LNCAP (cell line): ENCODE measurements around the gene TUBB4A.

Source experiments
- TF ChIP-seq, protein P1 (sequence below): fragments of 450-650 bp; IDR thresholded peaks from 2 replicates; pipeline ENCODE4 v1.5.1; 2017; ENCODE audit warnings: mild to moderate bottlenecking

The TUBB4A gene

DNA sequence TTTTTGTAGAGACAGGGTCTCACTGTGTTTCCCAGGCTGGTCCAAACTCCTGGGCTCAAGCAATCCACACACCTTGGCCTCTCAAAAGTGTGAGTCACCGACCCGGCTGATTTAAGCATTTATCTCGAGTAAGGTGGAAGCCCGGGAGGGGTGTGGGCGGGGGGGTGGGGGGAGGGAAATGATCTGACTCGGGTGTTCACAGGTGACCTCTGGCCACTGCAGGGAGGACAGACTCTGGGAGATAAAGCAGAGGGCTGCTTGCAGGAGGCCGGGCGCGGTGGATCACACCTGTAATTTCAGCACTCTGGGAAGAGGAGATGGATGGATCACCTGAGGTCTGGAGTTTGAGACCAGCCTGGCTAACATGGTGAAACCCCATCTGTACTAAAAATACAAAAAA, 28.5 kb downstream of the TUBB4A start:
- TF ChIP-seq, protein P1, sequence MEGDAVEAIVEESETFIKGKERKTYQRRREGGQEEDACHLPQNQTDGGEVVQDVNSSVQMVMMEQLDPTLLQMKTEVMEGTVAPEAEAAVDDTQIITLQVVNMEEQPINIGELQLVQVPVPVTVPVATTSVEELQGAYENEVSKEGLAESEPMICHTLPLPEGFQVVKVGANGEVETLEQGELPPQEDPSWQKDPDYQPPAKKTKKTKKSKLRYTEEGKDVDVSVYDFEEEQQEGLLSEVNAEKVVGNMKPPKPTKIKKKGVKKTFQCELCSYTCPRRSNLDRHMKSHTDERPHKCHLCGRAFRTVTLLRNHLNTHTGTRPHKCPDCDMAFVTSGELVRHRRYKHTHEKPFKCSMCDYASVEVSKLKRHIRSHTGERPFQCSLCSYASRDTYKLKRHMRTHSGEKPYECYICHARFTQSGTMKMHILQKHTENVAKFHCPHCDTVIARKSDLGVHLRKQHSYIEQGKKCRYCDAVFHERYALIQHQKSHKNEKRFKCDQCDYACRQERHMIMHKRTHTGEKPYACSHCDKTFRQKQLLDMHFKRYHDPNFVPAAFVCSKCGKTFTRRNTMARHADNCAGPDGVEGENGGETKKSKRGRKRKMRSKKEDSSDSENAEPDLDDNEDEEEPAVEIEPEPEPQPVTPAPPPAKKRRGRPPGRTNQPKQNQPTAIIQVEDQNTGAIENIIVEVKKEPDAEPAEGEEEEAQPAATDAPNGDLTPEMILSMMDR = no peak

DNA sequence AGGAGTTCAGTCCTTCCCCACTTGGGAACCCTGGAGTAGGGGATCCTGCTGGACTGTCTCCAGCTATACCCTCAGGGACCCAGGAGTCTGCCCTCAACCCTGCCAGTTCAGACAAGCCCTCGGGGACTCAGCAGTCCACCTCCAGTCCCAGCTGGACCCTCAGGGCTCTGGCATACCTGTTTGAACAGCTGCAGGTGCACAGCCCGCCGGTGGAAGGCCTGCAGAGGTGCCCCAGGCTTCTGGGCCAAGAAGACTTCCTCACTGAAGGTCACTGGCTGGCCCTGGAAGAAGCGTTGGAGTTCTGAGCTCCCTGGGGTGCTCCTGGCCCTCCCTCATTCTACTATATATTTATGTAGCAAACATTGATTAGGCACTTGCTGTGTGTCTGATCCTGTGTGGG, 29.4 kb downstream of the TUBB4A start:
- TF ChIP-seq, protein P1 = no peak

DNA sequence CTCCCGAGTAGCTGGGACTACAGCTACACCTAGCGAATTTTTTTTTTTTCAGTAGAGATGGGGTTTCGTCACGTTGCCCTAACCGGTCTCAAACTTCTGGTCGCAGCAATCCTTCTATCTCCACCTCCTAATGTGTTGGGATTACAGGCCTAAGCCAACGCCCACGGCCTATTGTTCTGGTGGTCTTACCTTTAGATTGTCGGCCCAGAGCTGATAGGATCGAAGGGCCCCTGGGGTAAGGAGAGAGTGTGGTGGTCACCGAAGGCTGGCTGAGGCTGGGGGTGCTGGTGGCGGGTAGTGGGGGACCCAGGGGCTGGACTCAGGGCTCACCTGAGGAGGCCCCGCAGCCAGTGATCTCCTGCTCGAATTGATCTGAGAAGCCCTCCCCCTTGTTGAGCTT, 31.0 kb downstream of the TUBB4A start:
- TF ChIP-seq, protein P1 = no peak

DNA sequence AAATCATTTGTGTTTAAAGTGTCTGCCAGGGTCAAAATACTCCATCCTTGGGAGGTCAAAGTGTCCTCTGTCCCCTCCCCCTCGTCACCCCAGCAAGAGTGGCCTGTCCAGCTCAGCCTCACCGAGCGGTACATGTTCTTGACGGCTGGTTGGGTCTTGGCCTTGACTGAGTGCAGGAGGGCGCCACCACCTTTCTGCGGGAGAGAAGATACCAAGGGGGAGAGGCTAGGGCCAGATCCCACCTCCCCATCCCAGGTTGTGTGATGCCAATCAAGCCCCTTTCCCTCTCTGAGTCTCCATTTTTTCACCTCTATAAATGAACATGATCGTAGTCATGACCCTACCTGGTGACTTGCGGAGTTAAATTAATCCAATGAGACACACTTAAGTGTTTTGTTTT, 31.9 kb downstream of the TUBB4A start:
- TF ChIP-seq, protein P1 = no peak

DNA sequence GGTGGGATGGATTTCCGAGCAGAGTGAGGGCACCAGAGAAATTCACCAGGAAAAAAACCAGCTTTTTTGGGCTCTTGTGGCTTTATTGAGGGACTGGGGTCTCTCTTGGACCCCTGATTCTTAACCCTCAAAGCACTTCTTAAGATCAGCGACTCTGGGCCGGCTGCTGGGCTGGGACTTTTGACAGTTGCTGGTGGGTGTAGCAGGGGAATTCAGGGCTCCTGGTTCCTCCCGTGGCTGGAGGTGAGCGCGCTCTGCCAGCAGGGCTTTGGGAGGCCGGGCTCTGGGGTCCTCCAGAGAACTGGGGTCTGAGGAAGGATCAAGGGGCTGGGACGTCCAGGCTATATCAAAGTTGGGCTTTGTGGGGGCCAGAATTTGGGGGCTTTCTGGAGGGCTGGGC, 34.7 kb downstream of the TUBB4A start:
- TF ChIP-seq, protein P1 = no peak

DNA sequence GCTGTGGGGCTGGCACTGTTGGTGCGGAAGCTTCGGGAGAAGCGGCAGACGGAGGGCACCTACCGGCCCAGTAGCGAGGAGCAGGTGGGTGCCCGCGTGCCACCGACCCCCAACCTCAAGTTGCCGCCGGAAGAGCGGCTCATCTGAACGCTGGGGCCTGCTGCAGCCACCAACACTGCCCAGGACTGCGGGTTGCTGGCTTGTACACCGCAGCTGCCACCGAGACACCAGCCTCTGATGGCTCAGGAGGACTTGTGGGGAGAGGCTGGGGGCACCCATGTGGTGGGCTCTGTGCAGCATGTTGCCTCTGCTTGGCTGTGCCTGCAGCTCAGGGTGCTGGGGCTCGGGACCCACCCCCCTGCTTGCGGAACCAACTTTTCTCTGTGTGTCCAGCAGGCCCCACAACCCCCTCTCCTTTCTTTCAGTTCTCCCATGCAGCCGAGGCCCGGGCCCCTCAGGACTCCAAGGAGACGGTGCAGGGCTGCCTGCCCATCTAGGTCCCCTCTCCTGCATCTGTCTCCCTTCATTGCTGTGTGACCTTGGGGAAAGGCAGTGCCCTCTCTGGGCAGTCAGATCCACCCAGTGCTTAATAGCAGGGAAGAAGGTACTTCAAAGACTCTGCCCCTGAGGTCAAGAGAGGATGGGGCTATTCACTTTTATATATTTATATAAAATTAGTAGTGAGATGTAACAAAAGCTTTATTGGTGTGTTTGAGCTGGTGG, 35.4 kb downstream of the TUBB4A start:
- TF ChIP-seq, protein P1 = no peak

DNA sequence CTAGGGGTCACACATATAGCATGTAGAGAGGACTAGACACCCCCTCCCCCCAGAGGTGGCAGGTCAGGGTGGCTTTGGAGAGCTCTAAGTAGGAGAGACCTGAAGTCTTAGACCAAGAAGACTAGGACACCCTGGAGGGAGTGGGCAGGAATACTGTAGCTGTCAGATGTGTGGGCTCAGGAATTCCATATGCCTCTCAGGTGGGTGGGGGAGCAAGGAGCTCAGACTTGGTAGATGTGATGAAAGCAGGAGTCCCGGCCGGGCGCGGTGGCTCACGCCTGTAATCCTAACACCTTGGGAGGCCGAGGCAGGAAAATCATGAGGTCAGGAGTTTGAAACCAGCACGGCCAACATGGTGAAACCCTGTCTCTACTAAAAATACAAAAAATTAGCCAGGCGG, 36.4 kb downstream of the TUBB4A start:
- TF ChIP-seq, protein P1 = no peak

DNA sequence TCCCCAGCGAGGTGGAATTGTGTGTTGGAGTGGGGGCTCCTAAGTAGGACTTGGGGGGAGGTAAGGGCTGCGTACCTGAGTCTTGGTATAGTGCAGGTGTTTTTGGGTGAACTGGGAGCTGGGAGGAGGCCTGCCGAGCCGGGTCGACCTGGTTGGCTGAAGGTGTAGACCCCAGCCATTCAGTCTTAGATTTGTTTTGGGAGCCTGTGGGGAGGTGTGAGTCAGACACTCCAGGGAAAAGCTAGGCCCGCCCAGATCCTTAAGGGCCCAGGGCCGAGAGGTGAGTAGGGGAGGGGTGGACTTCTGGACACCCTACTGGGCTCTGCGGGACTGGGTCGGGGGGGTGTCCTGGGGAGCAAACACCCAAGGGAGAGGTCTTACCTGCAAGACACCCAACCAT, 37.1 kb downstream of the TUBB4A start:
- TF ChIP-seq, protein P1 = no peak
